GM21737 (cell line): ENCODE data around the gene VEGFB.

ENCODE experiments used
- ATAC-seq: cut with Tn5 transposase; IDR thresholded peaks from one replicate; pipeline ENCODE4 v1.9.1; 2021; ENCODE audit warnings: mild to moderate bottlenecking, moderate library complexity; ENCODE audit not compliant: unreplicated experiment

Gene VEGFB

GRCh38 chr11:64233913-64234586 is at the start of gene VEGFB:
VEGFB (plus strand) TSS chr11:64234584; CDS start chr11:64234834, 250 bp downstream.
- no peak for ATAC-seq

GRCh38 chr11:64185175-64185692 is 49.1 kb upstream of the VEGFB start:
- peak; percentile 19 for ATAC-seq

GRCh38 chr11:64185693-64186491 is 48.5 kb upstream of the VEGFB start, which contains the start of gene STIP1:
STIP1 (plus strand) TSS chr11:64186171; CDS start chr11:64186262, 91 bp downstream.
- peak; percentile 86 for ATAC-seq

DNA sequence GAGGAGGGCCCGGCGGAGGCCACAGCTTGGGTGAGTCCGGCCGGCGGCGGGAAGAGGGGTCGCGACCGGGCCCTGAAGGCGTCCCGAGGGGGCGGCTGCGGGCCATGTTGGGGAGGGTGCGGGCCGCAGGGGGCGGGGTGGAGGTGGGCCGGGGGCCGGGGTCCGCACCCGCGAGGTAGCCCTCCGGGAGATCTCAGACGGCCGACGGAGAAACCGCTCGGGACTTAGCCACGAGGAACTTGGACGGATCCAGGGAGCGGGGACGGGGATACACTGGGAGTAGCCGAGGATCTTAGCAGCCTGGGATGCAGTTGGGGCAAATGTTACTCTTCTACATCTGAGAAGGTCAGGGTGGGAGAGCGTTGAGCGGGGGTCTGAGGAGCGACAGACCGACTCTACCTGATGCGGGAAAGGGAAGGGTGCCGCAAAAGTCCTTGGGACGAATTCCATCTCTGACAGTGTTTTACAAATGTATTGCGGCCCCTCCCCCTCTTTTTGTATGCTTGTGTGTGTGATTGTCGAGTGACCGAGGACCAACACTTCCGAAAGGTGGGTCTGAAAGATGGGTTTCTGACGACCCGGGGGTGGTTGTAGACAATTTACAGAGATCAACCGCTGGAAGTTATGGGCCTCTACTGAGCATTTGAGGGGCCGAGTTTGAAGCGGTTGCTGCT is 47.8 kb upstream of the VEGFB start:
- peak; percentile 1 for ATAC-seq

DNA sequence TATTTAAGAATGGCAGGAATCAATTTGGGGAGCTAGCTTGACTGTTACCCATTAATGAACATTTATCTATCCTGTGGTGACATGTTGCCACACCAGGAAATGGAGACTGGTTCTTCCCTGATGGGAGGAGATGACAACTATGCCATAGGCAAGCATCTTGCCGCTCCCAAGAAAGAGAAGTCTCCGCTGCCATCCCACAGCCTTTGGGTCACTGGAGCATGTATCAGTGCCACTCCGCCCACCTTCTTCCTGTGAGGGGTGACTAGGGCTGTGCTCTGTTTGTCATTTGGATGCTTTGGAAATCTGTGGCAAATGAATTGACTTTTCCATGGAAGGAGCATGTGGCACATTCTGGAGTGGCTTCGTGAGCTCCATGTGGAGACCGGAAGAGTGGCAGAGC is 42.0 kb upstream of the VEGFB start:
- no peak for ATAC-seq

DNA sequence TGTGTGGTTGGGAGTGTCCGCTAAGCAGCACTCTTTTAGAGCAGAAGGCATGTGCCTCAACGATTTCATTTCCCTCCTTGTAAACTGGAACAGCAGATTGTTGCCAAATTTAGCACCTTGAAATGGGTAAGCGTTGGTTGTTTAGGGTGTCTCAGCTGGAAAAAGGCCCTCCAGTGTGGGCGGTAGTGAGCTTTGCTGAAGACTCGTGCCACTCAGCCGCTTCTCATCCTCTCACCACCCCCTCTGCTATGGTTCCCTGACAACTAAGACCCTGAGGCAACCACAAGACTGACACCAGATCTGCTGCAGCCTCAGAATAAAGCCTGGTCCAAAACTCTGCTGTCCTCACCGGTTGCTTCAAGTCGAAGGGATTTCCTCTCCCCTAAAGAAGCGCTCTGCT is 37.8 kb upstream of the VEGFB start:
- ATAC-seq = no peak

DNA sequence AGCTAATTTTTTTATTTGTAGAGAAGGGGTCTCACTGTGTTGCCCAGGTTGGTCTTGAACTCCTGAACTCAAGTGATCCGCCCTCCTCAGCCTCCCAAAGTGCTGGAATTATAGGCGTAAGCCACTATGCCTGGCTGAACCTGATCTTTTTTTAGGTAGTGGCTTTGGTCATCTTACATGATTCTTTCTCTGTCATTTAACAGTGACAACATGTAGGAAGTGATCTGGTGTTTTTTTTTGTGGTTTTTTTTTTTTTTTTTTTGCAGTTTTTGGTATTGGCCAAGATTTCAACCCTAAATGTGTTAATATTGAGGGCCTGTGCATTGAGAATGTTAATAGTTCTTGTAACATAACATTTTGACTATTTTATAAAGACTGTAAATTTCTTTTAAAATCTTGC is 35.9 kb upstream of the VEGFB start:
- ATAC-seq = no peak

DNA sequence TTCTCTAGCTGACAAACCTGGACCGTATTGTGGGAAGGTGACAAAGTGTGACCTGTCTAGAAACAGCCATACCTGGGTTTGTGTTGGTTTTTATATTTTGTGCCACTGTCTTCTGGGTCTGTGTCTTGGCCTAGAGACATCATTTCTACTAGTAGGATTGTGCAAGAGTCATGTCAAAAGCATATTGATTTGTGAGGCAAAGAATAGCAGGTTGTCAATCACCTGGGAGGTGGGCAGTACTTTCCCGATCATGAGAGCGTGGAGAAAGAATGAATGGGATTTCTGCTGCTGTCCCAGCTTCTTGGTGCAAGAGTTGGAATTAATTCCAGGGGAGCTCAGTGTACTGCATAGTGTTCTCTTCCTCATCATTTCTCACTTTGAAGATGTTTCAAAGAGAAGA is 32.8 kb upstream of the VEGFB start:
- no peak for ATAC-seq

GRCh38 chr11:64202992-64203391 is 31.4 kb upstream of the VEGFB start:
- no peak for ATAC-seq

DNA sequence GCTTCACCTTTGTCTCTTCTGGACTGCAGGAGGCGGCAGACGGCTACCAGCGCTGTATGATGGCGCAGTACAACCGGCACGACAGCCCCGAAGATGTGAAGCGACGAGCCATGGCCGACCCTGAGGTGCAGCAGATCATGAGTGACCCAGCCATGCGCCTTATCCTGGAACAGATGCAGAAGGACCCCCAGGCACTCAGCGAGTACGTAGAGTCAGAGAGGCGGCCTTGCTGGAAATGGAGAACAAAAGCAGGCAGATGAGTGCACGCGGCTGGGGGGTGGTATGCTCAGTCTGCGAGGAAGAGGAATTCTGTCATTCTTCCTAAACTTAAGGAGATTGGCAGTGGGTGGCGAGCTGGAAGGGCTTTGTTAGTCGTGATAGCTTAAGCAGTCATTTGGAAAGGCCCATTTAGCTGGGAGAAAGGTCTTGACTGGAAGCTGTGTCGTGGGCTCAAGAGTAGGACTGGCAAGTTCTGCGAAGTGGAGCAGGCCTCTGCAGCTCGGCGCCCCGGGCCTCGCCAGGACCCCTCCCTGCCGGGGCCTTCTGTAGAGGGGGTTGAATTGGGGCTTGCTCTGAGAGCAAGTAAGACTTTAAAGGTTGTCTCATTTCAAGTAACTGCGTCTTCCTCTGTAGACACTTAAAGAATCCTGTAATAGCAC is 30.8 kb upstream of the VEGFB start:
- ATAC-seq = no peak

- no peak for ATAC-seq
Measured at GRCh38 chr11:64204080-64204440, 30.3 kb upstream of the VEGFB start.

GRCh38 chr11:64204464-64204989 is 29.9 kb upstream of the VEGFB start:
- ATAC-seq = no peak

GRCh38 chr11:64206457-64207255 is 27.7 kb upstream of the VEGFB start, which contains the start of gene FERMT3:
FERMT3 (plus strand) TSS chr11:64206721; CDS start chr11:64207365, 644 bp downstream.
- no peak for ATAC-seq

DNA sequence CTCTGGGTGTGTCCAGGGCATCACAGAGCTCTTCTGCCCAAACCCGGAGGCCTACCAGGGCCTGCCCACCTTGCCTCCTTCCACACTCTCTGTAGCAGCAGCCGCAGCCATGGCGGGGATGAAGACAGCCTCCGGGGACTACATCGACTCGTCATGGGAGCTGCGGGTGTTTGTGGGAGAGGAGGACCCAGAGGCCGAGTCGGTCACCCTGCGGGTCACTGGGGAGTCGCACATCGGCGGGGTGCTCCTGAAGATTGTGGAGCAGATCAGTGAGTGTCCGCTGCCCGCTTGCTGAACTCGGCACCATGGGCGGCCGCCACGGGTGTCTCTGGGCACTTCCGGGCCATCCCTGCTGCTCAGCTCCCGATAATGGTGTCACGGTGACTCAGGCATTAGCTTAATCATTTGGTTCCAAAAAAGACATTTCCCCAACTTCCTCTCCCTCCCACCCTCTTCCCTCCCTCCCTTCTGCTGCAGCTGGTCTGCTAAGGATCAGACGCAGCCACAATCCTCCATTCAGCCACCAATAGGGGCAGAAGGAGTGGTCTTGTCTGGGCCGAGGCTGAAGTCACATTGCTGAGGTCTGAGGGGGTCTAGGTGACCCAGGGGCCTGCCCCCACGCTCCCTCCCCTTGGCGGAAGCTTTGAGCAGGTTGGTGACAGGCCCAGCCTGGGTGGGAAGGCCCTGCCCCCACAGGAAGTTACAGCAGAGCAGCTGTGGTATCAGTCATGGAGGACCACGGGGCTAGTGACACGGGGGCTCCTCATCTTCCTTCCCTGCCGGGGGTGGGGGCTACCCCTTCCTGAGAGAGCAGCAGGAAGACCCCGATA is 26.9 kb upstream of the VEGFB start:
- ATAC-seq = peak; percentile 53

GRCh38 chr11:64208086-64208795 is 26.1 kb upstream of the VEGFB start:
- no peak for ATAC-seq

- no peak for ATAC-seq
Measured at GRCh38 chr11:64208796-64209562, 25.4 kb upstream of the VEGFB start.

DNA sequence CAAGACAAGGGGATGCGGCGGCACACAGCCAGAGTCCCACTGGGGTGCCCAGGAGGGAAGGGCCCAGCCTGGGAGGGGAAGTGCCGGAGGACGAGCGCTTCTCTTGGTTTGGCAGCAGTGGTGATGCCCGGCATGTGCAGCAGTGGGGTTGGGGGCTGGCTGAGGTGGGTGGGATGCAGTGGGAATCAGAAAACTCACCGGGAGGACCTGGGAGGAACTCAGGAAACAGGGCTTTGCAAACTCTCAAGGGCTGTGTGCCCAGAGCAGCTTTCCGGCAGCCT is 24.9 kb upstream of the VEGFB start:
- no peak for ATAC-seq
